Neural cell (in vitro differentiated cells): Measurements from ENCODE around the gene FEZF2. TPM values are rescaled to one million over a fixed set of nuclear protein-coding genes. Genes with fewer than 3 reads are reported as not detected.

Experiments used
- H2AFZ ChIP-seq: fragments of 200-600, 300-800 bp; sonication (generic), shearing (Covaris generic); 2 replicates; pipeline ENCODE4 v1.6.0; 2014; ENCODE audit warnings: low read depth, mild to moderate bottlenecking, antibody characterized with exemption, low read length, moderate library complexity
- H3F3A ChIP-seq: fragments of 200-600 bp; shearing (Covaris generic); 2 replicates; pipeline ENCODE4 v1.6.1; 2016; ENCODE audit warnings: mild to moderate bottlenecking, moderate library complexity, mixed read lengths, antibody characterized with exemption, low read length; ENCODE audit not compliant: insufficient read depth, poor library complexity, severe bottlenecking
- H3K27ac ChIP-seq: fragments of 200-600, 300-800 bp; sonication (generic), shearing (Covaris generic); 2 replicates; pipeline ENCODE4 v1.5.1; 2014; ENCODE audit warnings: mild to moderate bottlenecking, low read length, moderate library complexity
- H3K27me3 ChIP-seq: fragments of 300-800, 200-600 bp; sonication (generic), shearing (Covaris generic); 2 replicates; pipeline ENCODE4 v1.6.0; 2014; ENCODE audit warnings: mild to moderate bottlenecking, low read depth, low read length, moderate library complexity; ENCODE audit not compliant: insufficient read depth
- H3K36me3 ChIP-seq: fragments of 300-800, 200-600 bp; sonication (generic), shearing (Covaris generic); 2 replicates; pipeline ENCODE4 v1.5.1; 2014; ENCODE audit warnings: mild to moderate bottlenecking, antibody characterized with exemption, low read length, moderate library complexity; ENCODE audit not compliant: insufficient read depth
- H3K4me2 ChIP-seq: fragments of 300-800, 200-600 bp; sonication (generic), shearing (Covaris generic); 2 replicates; pipeline ENCODE4 v1.6.0; 2014; ENCODE audit warnings: mild to moderate bottlenecking, low read length
- H3K4me3 ChIP-seq: fragments of 300-800, 200-600 bp; sonication (generic), shearing (Covaris generic); 2 replicates; pipeline ENCODE4 v1.5.1; 2014; ENCODE audit warnings: mild to moderate bottlenecking, low read length, moderate library complexity
- H3K79me2 ChIP-seq: fragments of 200-600 bp; shearing (Covaris generic); replicated peaks from 2 replicates; pipeline ENCODE4 v1.6.0; 2014; ENCODE audit warnings: mild to moderate bottlenecking, low read length, moderate library complexity; ENCODE audit not compliant: insufficient read depth
- H3K9ac ChIP-seq: fragments of 300-800, 200-600 bp; sonication (generic), shearing (Covaris generic); 2 replicates; pipeline ENCODE4 v1.6.1; 2016; ENCODE audit warnings: mild to moderate bottlenecking, low read length, mixed read lengths
- H3K9me2 ChIP-seq: fragments of 200-600 bp; shearing (Covaris generic); 2 replicates; pipeline ENCODE4 v1.6.1; 2016; ENCODE audit warnings: mild to moderate bottlenecking, low read length, mixed read lengths; ENCODE audit not compliant: insufficient read depth
- H3K9me3 ChIP-seq: fragments of 200-600, 300-800 bp; sonication (generic), shearing (Covaris generic); 2 replicates; pipeline ENCODE4 v1.6.1; 2016; ENCODE audit warnings: mild to moderate bottlenecking, mixed run types, low read length, moderate library complexity, mixed read lengths
- H4K20me1 ChIP-seq: fragments of 200-600 bp; shearing (Covaris generic); 2 replicates; pipeline ENCODE4 v1.6.1; 2016; ENCODE audit warnings: mild to moderate bottlenecking, mixed run types; ENCODE audit not compliant: insufficient read depth
- EP300 ChIP-seq: fragments of 450-650 bp; conservative IDR thresholded peaks from 2 replicates; pipeline ENCODE4 v1.6.1; 2014; ENCODE audit warnings: antibody characterized with exemption, mild to moderate bottlenecking, moderate library complexity; ENCODE audit not compliant: poor library complexity, severe bottlenecking
- EZH2 ChIP-seq: fragments of 200-600, 300-800 bp; shearing (Covaris generic), sonication (generic); IDR thresholded peaks from 2 replicates; pipeline ENCODE4 v1.6.1; 2014; ENCODE audit warnings: antibody characterized with exemption, low read length, borderline replicate concordance, mild to moderate bottlenecking; ENCODE audit not compliant: insufficient read depth, poor library complexity, severe bottlenecking
- MXI1 ChIP-seq: fragments of 450-650 bp; conservative IDR thresholded peaks from 2 replicates; pipeline ENCODE4 v1.6.1; 2014; ENCODE audit warnings: antibody characterized with exemption, mild to moderate bottlenecking; ENCODE audit not compliant: poor library complexity, severe bottlenecking
- POLR2AphosphoS5 ChIP-seq: IDR thresholded peaks from 2 replicates; pipeline ENCODE4 v1.6.1; 2012
- RAD21 ChIP-seq: fragments of 450-650 bp; conservative IDR thresholded peaks from 2 replicates; pipeline ENCODE4 v1.6.1; 2014; ENCODE audit warnings: antibody characterized with exemption, mild to moderate bottlenecking, moderate library complexity
- SMC3 ChIP-seq: fragments of 450-650 bp; conservative IDR thresholded peaks from 2 replicates; pipeline ENCODE4 v1.6.1; 2014; ENCODE audit warnings: antibody characterized with exemption, mild to moderate bottlenecking, moderate library complexity; ENCODE audit not compliant: poor library complexity
- TAF1 ChIP-seq: IDR thresholded peaks from 2 replicates; pipeline ENCODE4 v1.6.1; 2012; ENCODE audit warnings: low read depth
- polyA plus RNA-seq: library from polyadenylated mRNA; depleted of rRNA; stranded (reverse); fragments of >200 nt; gene quantifications from 2 replicates; pipeline ENCODE4 v1.2.3, GENCODE V29; 2014
- TF ChIP-seq, protein P1 (sequence below): IDR thresholded peaks from 2 replicates; pipeline ENCODE4 v1.6.1; 2012; ENCODE audit warnings: borderline replicate concordance
- TF ChIP-seq, protein P2 (sequence below): fragments of 450-650 bp; IDR thresholded peaks from 2 replicates; pipeline ENCODE4 v1.5.1; 2014; ENCODE audit warnings: antibody characterized with exemption, mild to moderate bottlenecking, moderate library complexity; ENCODE audit not compliant: poor library complexity, severe bottlenecking

The FEZF2 gene
- polyA plus RNA-seq, 1 donor from 2014 or later, result 0.47 TPM

- Histone ChIP-seq H3K9me3 (no peaks in the 10 kb centered on the region), H3K36me3 (no peaks in the 10 kb centered on the region), H3K27ac (no peak overlapping the region), H3K79me2 (no peaks in the 10 kb centered on the region), H2AFZ (no peak overlapping the region), H4K20me1 (no peaks in the 10 kb centered on the region), H3F3A (no peaks in the 10 kb centered on the region), H3K4me3 (no peak overlapping the region), H3K9ac (no peak overlapping the region), H3K9me2 (no peaks in the 10 kb centered on the region), H3K4me2 (no peak overlapping the region), H3K27me3 (peaks cover 13% of the 10 kb centered on the region)
- no peak for TF ChIP-seq EZH2
- no peak for TF ChIP-seq TAF1
- TF ChIP-seq, protein P1, sequence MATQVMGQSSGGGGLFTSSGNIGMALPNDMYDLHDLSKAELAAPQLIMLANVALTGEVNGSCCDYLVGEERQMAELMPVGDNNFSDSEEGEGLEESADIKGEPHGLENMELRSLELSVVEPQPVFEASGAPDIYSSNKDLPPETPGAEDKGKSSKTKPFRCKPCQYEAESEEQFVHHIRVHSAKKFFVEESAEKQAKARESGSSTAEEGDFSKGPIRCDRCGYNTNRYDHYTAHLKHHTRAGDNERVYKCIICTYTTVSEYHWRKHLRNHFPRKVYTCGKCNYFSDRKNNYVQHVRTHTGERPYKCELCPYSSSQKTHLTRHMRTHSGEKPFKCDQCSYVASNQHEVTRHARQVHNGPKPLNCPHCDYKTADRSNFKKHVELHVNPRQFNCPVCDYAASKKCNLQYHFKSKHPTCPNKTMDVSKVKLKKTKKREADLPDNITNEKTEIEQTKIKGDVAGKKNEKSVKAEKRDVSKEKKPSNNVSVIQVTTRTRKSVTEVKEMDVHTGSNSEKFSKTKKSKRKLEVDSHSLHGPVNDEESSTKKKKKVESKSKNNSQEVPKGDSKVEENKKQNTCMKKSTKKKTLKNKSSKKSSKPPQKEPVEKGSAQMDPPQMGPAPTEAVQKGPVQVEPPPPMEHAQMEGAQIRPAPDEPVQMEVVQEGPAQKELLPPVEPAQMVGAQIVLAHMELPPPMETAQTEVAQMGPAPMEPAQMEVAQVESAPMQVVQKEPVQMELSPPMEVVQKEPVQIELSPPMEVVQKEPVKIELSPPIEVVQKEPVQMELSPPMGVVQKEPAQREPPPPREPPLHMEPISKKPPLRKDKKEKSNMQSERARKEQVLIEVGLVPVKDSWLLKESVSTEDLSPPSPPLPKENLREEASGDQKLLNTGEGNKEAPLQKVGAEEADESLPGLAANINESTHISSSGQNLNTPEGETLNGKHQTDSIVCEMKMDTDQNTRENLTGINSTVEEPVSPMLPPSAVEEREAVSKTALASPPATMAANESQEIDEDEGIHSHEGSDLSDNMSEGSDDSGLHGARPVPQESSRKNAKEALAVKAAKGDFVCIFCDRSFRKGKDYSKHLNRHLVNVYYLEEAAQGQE, result no peak
- TF ChIP-seq RAD21, result no peak
- no peak for TF ChIP-seq SMC3
These were observed 32.2 kb upstream of the FEZF2 start for GRCh38 chr3:62405566-62405965.

DNA sequence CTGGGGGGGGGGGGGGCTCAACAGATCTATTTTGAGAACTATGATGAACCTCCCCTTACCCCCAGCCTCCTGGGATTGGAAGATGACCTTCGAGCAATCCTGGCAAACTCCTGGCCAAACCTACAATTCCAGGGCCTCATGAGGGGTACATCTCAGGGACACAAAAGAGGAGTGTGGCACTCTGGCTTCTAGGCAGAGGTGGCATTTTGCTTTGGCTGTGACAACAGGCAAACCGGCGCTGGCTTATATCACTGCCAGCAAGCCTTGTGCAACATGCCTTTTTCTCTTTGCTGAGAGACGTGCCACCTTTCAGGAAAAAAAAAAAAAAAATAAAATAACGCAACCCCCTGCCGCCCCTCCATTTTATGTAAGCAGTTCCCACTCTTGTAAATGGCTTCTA is 31.8 kb upstream of the FEZF2 start:
- Histone ChIP-seq H3F3A (no peaks in the 10 kb centered on the region), H3K79me2 (no peaks in the 10 kb centered on the region), H3K9ac (no peak overlapping the region), H3K9me2 (no peaks in the 10 kb centered on the region), H3K4me2 (no peak overlapping the region), H3K9me3 (no peaks in the 10 kb centered on the region), H2AFZ (no peak overlapping the region), H4K20me1 (no peaks in the 10 kb centered on the region), H3K36me3 (no peaks in the 10 kb centered on the region), H3K27me3 (peaks cover 13% of the 10 kb centered on the region), H3K4me3 (no peak overlapping the region), H3K27ac (no peak overlapping the region)
- no peak for TF ChIP-seq POLR2AphosphoS5
- no peak for TF ChIP-seq RAD21
- TF ChIP-seq TAF1, result no peak
- TF ChIP-seq SMC3, result no peak
- no peak for TF ChIP-seq MXI1
- no peak for TF ChIP-seq EP300
- TF ChIP-seq, protein P1, result no peak
- TF ChIP-seq, protein P2, sequence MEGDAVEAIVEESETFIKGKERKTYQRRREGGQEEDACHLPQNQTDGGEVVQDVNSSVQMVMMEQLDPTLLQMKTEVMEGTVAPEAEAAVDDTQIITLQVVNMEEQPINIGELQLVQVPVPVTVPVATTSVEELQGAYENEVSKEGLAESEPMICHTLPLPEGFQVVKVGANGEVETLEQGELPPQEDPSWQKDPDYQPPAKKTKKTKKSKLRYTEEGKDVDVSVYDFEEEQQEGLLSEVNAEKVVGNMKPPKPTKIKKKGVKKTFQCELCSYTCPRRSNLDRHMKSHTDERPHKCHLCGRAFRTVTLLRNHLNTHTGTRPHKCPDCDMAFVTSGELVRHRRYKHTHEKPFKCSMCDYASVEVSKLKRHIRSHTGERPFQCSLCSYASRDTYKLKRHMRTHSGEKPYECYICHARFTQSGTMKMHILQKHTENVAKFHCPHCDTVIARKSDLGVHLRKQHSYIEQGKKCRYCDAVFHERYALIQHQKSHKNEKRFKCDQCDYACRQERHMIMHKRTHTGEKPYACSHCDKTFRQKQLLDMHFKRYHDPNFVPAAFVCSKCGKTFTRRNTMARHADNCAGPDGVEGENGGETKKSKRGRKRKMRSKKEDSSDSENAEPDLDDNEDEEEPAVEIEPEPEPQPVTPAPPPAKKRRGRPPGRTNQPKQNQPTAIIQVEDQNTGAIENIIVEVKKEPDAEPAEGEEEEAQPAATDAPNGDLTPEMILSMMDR, result no peak
- no peak for TF ChIP-seq EZH2
